Breast epithelium (tissue), 4 donors: ENCODE results near the gene ATP6V1B1. TPM values are rescaled to one million over a fixed set of nuclear protein-coding genes. Genes with fewer than 3 reads are reported as not detected.

Experiments used
- DNase-seq, 2 donors: peaks; one replicate each; pipeline ENCODE4 v3.0.0-alpha.2; 2019; ENCODE audit warnings: low spot score in 2 of 2
- H3K27ac ChIP-seq, 2 donors: fragments of 200-600 bp; sonication (generic) in 1 of 2; one replicate each; pipeline ENCODE4 v1.5.1; 2016 to 2019; ENCODE audit warnings: mild to moderate bottlenecking in 1 of 2
- H3K27me3 ChIP-seq, 2 donors: fragments of 200-600 bp; sonication (generic) in 1 of 2; one replicate each; pipeline versions ENCODE4 v1.5.1 to v1.6.0; 2017 to 2019; ENCODE audit warnings: control low read depth in 1 of 2, mild to moderate bottlenecking in 1 of 2
- H3K36me3 ChIP-seq: fragments of 200-600 bp; one replicate; pipeline ENCODE4 v1.5.1; 2019
- H3K4me1 ChIP-seq, 2 donors: fragments of 200-600 bp; sonication (generic); one replicate each; pipeline ENCODE4 v1.5.1; 2016 to 2019; ENCODE audit warnings: control low read depth in 1 of 2
- H3K4me3 ChIP-seq, 3 donors: fragments of 200-600 bp; sonication (generic); 1 replicate in 2 of 3; 2 replicates in 1 of 3; pipeline ENCODE4 v1.5.1; 2016 to 2019; ENCODE audit warnings: mild to moderate bottlenecking in 3 of 3, moderate library complexity in 2 of 3
- H3K9me3 ChIP-seq, 2 donors: fragments of 200-600 bp; sonication (generic) in 1 of 2; one replicate each; pipeline ENCODE4 v1.5.1; 2016 to 2019; ENCODE audit warnings: control low read depth in 1 of 2
- POLR2A ChIP-seq: fragments of 450-650 bp; IDR thresholded peaks from one replicate; pipeline ENCODE4 v1.6.1; 2016; ENCODE audit warnings: antibody characterized with exemption, mild to moderate bottlenecking, moderate library complexity
- POLR2AphosphoS5 ChIP-seq, 3 donors: sonication (generic); formaldehyde crosslinking; IDR thresholded peaks; one replicate each; pipeline ENCODE4 v1.6.1; 2017; ENCODE audit warnings: antibody characterized with exemption in 3 of 3
- intact Hi-C: fragments of 100-400 bp; cut with DNase I; formaldehyde crosslinking; loops from one replicate; pipeline ENCODE4 v1.15.1; 2023; ENCODE audit warnings: low total_unique reads
- total RNA-seq, 3 donors: library from RNA; depleted of rRNA; stranded (reverse); fragments of >200 nt; gene quantifications; one replicate each; pipeline ENCODE4 v1.1.0, GENCODE V29; 2016
- TF ChIP-seq, protein P1 (sequence below), 3 donors: fragments of 450-650 bp; IDR thresholded peaks; one replicate each; pipeline ENCODE4 v1.5.1; 2016 to 2017; ENCODE audit warnings: antibody characterized with exemption in 3 of 3, mild to moderate bottlenecking in 3 of 3, moderate library complexity in 3 of 3

Gene ATP6V1B1
- total RNA-seq, 3 donors from 2014 or later: 1.8 to 38.2 (median 4.6) TPM

GRCh38 chr2:70888366-70888922 is 47.3 kb upstream of the ATP6V1B1 start:
- peaks cover 0 to 56% of the 10 kb centered on the region in 2 donors for H3K27me3 ChIP-seq
- no peaks in the 10 kb centered on the region for H3K36me3 ChIP-seq
- peaks cover 0 to 9% of the 10 kb centered on the region in 2 donors for H3K4me1 ChIP-seq
- no peaks in the 10 kb centered on the region for H3K9me3 ChIP-seq
- peak overlapping the region in 2 of 3 donors; percentile 52 to 75 for H3K4me3 ChIP-seq
- peak overlapping the region in 1 of 2 donors; percentile 32 for H3K27ac ChIP-seq
- TF ChIP-seq, protein P1, sequence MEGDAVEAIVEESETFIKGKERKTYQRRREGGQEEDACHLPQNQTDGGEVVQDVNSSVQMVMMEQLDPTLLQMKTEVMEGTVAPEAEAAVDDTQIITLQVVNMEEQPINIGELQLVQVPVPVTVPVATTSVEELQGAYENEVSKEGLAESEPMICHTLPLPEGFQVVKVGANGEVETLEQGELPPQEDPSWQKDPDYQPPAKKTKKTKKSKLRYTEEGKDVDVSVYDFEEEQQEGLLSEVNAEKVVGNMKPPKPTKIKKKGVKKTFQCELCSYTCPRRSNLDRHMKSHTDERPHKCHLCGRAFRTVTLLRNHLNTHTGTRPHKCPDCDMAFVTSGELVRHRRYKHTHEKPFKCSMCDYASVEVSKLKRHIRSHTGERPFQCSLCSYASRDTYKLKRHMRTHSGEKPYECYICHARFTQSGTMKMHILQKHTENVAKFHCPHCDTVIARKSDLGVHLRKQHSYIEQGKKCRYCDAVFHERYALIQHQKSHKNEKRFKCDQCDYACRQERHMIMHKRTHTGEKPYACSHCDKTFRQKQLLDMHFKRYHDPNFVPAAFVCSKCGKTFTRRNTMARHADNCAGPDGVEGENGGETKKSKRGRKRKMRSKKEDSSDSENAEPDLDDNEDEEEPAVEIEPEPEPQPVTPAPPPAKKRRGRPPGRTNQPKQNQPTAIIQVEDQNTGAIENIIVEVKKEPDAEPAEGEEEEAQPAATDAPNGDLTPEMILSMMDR (IDR thresholded peaks at IDR 0.05): no peak
- TF ChIP-seq POLR2AphosphoS5 (IDR thresholded peaks at IDR 0.05) (no peak), POLR2A (no peak)
- DNase-seq: no peak
- intact Hi-C loops: no loop called here

DNA sequence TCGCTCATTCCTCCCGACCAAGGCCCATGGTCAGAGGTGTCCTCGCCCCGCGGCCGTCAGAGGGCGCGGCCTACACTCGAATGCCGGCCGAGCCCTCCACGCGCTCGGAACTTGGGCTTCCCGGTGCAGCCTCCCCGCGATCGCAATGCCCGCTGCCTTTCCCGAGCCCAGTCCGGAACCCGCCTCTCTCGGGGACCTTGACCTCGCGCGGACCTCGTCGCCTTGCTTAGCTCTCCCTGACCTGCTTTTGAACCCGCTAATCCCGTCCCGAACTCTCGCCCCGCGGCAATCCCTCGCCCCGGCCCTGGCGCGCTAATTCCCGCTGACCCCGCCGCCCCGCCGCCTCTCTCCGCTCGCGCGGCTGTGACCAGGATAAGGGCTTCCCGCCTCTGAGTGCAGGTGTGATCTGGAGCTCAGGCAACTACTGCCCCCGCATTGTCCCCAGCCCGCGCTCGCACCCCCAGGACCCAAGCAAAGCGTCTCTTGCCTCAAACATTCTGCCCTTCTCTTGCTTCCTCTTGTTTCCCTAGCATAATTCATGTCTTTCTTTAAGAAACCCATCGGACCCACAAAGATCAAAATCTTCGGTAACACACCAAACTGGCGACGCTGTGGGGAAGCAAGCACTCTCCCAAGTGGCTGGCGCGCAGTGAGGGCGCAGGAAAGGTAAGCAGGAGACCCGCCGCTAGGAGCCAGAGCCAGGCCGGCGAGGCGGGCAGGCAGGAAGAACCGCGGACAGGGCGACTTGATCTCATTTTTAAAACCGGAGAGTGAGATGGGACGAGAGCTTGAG is 46.6 kb upstream of the ATP6V1B1 start:
- H3K9me3 ChIP-seq: no peaks in the 10 kb centered on the region
- DNase-seq: no peak
- no peak for TF ChIP-seq POLR2AphosphoS5 (IDR thresholded peaks at IDR 0.05)
- TF ChIP-seq POLR2A: no peak
- TF ChIP-seq, protein P1 (IDR thresholded peaks at IDR 0.05): no peak
- H3K27me3 ChIP-seq: peaks cover 0 to 51% of the 10 kb centered on the region in 2 donors
- peak overlapping the region in 1 of 2 donors; percentile 32 for H3K27ac ChIP-seq
- H3K36me3 ChIP-seq: no peaks in the 10 kb centered on the region
- H3K4me3 ChIP-seq: peak overlapping the region in 2 of 3 donors; percentile 52 to 55
- intact Hi-C loops: no loop called here
- H3K4me1 ChIP-seq: peaks cover 0 to 9% of the 10 kb centered on the region in 2 donors

DNA sequence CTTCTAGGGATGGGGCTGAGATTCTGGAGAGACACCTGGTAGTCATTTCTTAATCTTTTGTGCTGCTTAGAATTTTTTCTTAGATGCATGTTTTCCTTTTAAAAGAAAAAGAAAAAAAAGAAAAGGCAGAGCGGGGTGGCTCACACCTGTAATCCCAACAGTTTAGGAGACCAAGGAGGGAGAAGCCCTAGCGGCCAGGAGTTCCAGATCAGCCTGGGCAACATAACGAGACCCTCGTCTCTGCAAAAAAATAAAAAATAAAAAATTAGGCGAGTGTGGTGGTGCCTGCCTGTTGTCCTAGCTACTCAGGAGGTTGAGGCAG is 46.0 kb upstream of the ATP6V1B1 start:
- H3K27ac ChIP-seq: no peak overlapping the region
- DNase-seq: no peak
- H3K27me3 ChIP-seq: peaks cover 0 to 46% of the 10 kb centered on the region in 2 donors
- TF ChIP-seq POLR2A (no peak), POLR2AphosphoS5 (IDR thresholded peaks at IDR 0.05) (no peak)
- TF ChIP-seq, protein P1 (IDR thresholded peaks at IDR 0.05): no peak
- intact Hi-C loops: loop anchor here (10.0 kb wide), 1 partner anchor 1075 kb away; no protein-coding TSS in a partner anchor
- H3K36me3 ChIP-seq: no peaks in the 10 kb centered on the region
- peaks cover 0 to 9% of the 10 kb centered on the region in 2 donors for H3K4me1 ChIP-seq
- no peaks in the 10 kb centered on the region for H3K9me3 ChIP-seq
- no peak overlapping the region for H3K4me3 ChIP-seq

GRCh38 chr2:70890469-70891065 is 45.1 kb upstream of the ATP6V1B1 start:
- Histone ChIP-seq H3K27me3 (peaks cover 0 to 42% of the 10 kb centered on the region in 2 donors), H3K27ac (peak overlapping the region in 1 of 2 donors; percentile 25)

More at GRCh38 chr2:70890469-70891065, 45.1 kb upstream of the ATP6V1B1 start:
- H3K36me3 ChIP-seq: no peaks in the 10 kb centered on the region
- intact Hi-C loops: loop anchor here (10.0 kb wide), 1 partner anchor 1074 kb away; no protein-coding TSS in a partner anchor
- TF ChIP-seq, protein P1 (IDR thresholded peaks at IDR 0.05): no peak
- no peak for TF ChIP-seq POLR2A
- TF ChIP-seq POLR2AphosphoS5 (IDR thresholded peaks at IDR 0.05): no peak
- peaks cover 0 to 9% of the 10 kb centered on the region in 2 donors for H3K4me1 ChIP-seq
- H3K4me3 ChIP-seq: no peak overlapping the region
- DNase-seq: no peak
- no peaks in the 10 kb centered on the region for H3K9me3 ChIP-seq
